ENCODE data around the gene IGFALS.

Gene IGFALS

DNA sequence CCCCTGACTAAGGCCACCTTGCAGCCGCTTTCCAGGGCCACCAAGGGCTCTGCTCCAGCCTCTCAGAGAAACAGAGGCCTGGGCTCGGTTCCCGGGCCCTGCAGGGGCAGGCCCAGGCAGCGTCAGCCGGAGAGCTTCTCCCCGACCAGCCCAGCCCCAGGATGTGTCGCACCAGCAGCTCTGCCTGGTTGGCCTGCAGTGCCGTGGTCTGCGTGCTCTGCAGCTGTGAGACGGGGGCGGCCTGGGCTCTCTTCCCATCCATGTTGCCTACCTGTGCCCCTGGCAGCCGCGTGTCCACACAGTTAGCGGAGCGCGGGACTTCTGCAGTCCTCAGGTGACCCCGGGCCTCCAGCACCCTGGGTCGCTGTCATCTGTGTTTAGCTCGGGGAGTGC is 4.8 kb downstream of the IGFALS start:
- H3K4me3 ChIP-seq (ENCODE audit: low read depth, low read length) = no peak overlapping the region
- TF ChIP-seq, protein P1, sequence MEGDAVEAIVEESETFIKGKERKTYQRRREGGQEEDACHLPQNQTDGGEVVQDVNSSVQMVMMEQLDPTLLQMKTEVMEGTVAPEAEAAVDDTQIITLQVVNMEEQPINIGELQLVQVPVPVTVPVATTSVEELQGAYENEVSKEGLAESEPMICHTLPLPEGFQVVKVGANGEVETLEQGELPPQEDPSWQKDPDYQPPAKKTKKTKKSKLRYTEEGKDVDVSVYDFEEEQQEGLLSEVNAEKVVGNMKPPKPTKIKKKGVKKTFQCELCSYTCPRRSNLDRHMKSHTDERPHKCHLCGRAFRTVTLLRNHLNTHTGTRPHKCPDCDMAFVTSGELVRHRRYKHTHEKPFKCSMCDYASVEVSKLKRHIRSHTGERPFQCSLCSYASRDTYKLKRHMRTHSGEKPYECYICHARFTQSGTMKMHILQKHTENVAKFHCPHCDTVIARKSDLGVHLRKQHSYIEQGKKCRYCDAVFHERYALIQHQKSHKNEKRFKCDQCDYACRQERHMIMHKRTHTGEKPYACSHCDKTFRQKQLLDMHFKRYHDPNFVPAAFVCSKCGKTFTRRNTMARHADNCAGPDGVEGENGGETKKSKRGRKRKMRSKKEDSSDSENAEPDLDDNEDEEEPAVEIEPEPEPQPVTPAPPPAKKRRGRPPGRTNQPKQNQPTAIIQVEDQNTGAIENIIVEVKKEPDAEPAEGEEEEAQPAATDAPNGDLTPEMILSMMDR (IDR thresholded peaks at IDR 0.05; ENCODE audit: low read depth, low read length) = no peak

DNA sequence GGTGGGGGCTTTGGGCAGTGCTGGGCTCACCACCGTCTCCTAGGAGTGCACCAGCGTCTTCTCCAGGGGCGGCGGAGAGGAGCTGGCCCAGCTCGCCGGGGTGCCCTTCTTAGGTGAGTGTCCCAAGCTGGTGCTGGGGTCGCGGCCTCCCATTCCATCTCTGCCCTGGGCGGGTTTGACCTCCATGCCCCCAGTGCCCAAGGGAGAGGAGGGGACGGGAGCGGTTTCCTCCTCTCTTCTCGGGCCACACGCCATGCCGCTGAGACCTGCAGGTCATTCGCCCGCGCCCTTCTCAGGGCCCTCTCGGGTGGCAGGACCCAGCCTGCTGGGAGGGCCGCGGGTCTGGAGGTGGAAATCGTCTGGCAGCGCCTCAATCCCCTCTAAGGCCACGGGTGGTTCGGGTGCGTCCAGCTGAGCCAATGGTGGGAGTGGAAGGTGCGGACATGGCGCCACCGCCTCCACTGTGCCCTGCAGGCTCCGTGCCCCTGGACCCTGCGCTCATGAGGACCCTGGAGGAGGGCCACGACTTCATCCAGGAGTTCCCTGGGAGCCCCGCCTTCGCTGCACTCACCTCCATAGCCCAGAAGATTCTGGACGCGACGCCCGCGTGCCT is 5.3 kb downstream of the IGFALS start:
- H3K4me3 ChIP-seq (ENCODE audit: low read depth, low read length) = no peak overlapping the region
- TF ChIP-seq, protein P1 (IDR thresholded peaks at IDR 0.05; ENCODE audit: low read depth, low read length) = no peak

DNA sequence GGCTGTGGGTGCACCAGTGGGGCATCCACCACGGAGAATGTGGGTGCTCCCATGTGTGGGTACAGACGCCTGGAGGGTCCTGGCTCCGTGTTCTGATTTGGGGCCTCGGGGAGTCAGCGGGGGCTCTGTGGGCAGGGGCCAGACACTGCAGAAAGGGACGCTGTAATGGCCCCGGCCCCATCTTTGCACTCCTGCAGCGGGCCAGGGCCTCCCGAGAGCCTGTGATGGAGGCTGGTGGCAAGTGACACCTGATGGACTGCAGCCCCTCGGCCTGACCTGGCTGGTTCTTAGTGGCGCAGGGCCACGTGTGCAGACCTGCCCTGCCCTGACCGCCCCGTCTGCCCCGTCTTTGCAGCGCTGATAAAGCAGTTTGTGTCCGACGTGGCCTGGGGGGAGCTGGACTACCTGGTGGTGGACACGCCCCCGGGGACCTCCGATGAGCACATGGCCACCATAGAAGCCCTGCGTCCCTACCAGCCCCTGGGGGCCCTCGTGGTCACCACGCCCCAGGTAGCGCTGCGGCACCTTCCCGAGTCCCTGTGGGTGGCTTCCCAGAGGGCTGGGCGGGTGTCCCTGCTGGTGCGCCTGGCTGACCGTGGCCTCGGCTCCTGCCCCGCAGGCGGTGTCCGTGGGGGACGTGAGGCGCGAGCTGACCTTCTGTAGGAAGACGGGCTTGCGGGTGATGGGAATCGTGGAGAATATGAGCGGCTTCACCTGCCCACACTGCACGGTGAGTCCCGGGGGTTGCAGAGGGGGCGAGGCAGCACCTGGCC is 6.0 kb downstream of the IGFALS start:
- TF ChIP-seq, protein P1 (IDR thresholded peaks at IDR 0.05; ENCODE audit: low read depth, low read length) = no peak
- H3K4me3 ChIP-seq (ENCODE audit: low read depth, low read length) = no peak overlapping the region

DNA sequence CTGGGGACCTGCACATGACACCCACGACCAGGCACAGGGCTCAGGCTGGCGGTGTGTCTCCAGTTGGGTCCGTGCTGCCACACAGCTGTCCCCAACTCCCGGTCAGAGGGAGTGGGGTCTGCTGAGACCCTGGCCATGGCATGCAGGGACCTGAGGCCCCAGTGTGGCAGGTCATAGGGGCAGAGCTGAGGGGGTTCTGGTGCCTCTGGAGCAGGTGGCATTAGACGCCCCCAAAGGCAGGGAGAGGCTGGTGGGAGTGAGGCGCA is 6.5 kb downstream of the IGFALS start:
- no peak overlapping the region for H3K4me3 ChIP-seq (ENCODE audit: low read depth, low read length)
- TF ChIP-seq, protein P1 (IDR thresholded peaks at IDR 0.05; ENCODE audit: low read depth, low read length) = no peak

DNA sequence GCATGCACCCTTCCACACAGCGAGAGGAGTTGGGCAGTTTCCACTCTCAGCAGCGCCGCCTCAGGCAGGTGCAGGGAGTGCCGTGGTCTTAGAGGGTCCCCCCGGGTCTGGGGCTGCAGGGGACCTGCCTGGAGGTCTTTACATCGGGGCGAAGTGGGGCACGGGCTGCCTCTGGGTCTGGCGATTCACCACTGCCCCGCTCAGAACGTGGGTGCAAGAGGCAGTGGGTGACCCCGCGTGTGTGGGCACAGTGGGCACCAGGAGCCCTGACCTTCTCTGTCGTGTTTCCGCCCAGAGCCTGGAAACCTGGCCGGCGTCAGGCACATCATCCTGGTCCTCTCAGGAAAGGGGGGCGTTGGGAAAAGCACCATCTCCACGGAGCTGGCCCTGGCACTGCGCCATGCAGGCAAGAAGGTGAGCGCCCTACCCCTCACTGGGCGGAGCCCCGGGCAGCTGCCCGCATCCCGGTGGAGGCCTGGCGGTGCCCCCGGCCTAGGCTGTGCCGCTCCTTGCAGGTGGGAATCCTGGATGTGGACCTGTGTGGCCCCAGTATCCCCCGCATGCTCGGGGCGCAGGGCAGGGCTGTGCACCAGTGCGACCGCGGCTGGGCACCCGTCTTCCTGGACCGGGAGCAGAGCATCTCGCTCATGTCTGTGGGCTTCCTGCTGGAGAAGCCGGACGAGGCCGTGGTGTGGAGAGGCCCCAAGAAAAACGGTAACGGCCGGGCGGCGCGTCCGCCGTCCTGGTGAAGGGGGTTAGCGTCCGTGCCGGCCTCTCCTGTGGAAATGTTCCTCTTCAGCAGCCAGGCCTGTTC is 7.1 kb downstream of the IGFALS start:
- TF ChIP-seq, protein P1 (IDR thresholded peaks at IDR 0.05; ENCODE audit: low read depth, low read length) = no peak

DNA sequence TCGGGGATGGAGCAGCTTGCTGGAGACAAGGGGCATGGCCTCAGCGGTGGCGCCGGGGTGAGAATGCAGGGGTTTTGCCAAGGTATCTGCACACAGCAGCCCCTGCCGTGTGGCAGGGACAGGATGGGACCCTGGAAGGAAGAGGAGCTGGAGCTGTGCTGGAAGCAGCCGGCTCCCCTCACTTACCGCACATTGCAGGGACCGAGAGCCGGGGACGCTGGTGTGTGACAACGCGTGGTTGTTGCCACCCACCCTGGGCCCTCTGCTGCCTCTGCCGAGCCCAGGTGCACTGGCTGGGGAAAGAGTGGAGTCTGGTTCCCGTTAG is 7.7 kb downstream of the IGFALS start:
- TF ChIP-seq, protein P1 (IDR thresholded peaks at IDR 0.05; ENCODE audit: low read depth, low read length) = no peak
- no peak overlapping the region for H3K4me3 ChIP-seq (ENCODE audit: low read depth, low read length)

More for the DNA sequence above, 7.1 kb downstream of the IGFALS start:
- no peak overlapping the region for H3K4me3 ChIP-seq (ENCODE audit: low read depth, low read length)
